GM12873 (cell line): Measurements from ENCODE around the gene RIOK1.

ENCODE experiments used
- CTCF ChIP-seq: IDR thresholded peaks from 2 replicates; pipeline ENCODE4 v1.5.1; 2012; ENCODE audit warnings: low read depth, mild to moderate bottlenecking, moderate library complexity, low read length, control low read depth; ENCODE audit not compliant: insufficient read depth; ENCODE audit errors: missing control alignments

The RIOK1 gene

GRCh38 chr6:7377961-7378360 is 11.6 kb upstream of the RIOK1 start:
- TF ChIP-seq CTCF, result no peak

DNA sequence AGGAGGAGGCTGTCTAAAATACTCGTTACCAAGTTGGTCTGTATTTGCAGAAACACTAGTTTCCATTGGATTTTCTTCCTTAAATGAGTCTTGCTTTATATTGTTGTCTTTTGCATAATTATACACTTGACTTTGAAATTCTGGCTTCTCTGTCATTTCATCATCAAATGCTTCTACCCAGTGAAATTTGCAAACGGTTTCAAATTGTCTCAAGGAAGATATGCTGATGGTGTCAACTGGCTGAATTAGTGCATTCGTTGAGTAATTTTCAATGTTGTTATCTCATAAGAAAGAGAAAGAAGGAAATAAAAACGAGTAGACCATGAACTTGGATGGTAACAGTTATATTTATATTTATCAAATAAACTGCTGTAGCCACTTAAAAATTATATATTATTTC is 10.9 kb upstream of the RIOK1 start:
- no peak for TF ChIP-seq CTCF

DNA sequence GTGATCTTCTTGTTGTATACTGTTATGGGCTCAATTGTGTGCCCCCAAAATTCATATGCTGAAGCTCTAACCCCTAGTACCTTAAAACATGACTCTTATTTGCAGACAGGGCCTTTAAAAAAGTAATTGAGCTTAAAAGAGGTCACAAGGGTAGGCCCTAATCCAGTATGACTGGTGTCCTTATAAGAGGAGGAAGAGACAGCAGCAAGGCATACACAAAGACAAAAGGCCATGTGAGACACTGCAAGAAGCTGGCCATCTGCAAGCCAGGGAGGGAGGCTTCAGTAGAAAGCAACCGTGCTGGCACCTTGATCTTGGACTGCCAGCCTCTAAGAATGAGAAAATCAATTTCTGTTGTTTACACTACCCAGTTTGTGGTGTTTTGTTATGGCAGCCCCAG is 8.5 kb upstream of the RIOK1 start:
- TF ChIP-seq CTCF, result no peak

GRCh38 chr6:7389162-7389450 is 502 bp upstream of the RIOK1 start:
- no peak for TF ChIP-seq CTCF

GRCh38 chr6:7390226-7390878 is 744 bp downstream of the RIOK1 start:
- TF ChIP-seq CTCF, result no peak

DNA sequence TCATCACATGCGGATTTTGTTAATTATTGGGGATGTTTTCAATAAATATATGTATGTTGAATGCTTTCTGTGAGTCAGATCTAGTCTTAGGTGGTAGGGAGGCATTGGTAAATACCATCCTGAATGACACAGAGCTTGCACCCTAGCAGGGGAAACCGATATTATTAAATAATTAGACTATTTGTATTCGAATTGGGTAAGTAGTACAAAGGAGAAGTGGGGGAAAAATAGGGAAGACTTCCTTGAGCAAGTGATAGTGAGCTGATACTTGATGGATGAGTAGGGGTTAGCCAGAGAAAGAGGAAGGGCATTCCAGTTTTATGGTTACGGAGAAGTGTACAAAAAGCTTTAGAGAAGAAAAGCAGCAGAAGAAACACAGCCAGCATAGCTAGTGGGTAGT is 1.5 kb downstream of the RIOK1 start:
- no peak for TF ChIP-seq CTCF

GRCh38 chr6:7392402-7392801 is 2.8 kb downstream of the RIOK1 start:
- no peak for TF ChIP-seq CTCF

- no peak for TF ChIP-seq CTCF
Measured at GRCh38 chr6:7401075-7401474, 11.5 kb downstream of the RIOK1 start.
